Mucosa of rectum (tissue), 2 donors: ENCODE data around the gene TMEM192.
"Not testable (repeated sequence)": the region's sequence is repeated elsewhere in the genome, so short reads cannot be mapped to it uniquely, and the experiment has no call there.

Source experiments
- H3K27ac ChIP-seq, 2 donors: one replicate each; pipeline ENCODE4 v1.7.0; 2013; ENCODE audit warnings: inconsistent platforms in 2 of 2, low read depth in 2 of 2, low read length in 2 of 2
- H3K27me3 ChIP-seq, 2 donors: one replicate each; pipeline ENCODE4 v1.7.0; 2013; ENCODE audit warnings: low read length in 2 of 2; ENCODE audit not compliant: control insufficient read depth in 2 of 2, insufficient read depth in 2 of 2
- H3K36me3 ChIP-seq, 2 donors: one replicate each; pipeline ENCODE4 v1.7.0; 2013; ENCODE audit warnings: low read length in 2 of 2; ENCODE audit not compliant: control insufficient read depth in 2 of 2, insufficient read depth in 2 of 2
- H3K4me1 ChIP-seq, 2 donors: one replicate each; pipeline ENCODE4 v1.7.0; 2013; ENCODE audit warnings: low read length in 2 of 2, mild to moderate bottlenecking in 1 of 2; ENCODE audit not compliant: control insufficient read depth in 2 of 2, insufficient read depth in 2 of 2
- H3K4me3 ChIP-seq, 2 donors: one replicate each; pipeline ENCODE4 v1.7.0; 2013; ENCODE audit warnings: low read length in 2 of 2
- H3K9ac ChIP-seq, 2 donors: one replicate each; pipeline ENCODE4 v1.7.0; 2013; ENCODE audit warnings: low read length in 2 of 2, low read depth in 1 of 2, mild to moderate bottlenecking in 1 of 2
- H3K9me3 ChIP-seq, 2 donors: one replicate each; pipeline ENCODE4 v1.7.0; 2013; ENCODE audit warnings: low read length in 2 of 2; ENCODE audit not compliant: control insufficient read depth in 2 of 2
- donor health status: healthy.
- donor health status: Normal muscosa, but diverticular disease.

Gene TMEM192

GRCh38 chr4:165133150-165133549, 20.5 kb upstream of the TMEM192 start:
- H3K36me3 ChIP-seq: no peaks in the 10 kb centered on the region
- no peaks in the 10 kb centered on the region for H3K9me3 ChIP-seq
- no peaks in the 10 kb centered on the region for H3K27me3 ChIP-seq
- no peak overlapping the region for H3K4me3 ChIP-seq
- no peak overlapping the region for H3K9ac ChIP-seq
- H3K4me1 ChIP-seq: no peaks in the 10 kb centered on the region
- no peak overlapping the region for H3K27ac ChIP-seq

- no peaks in the 10 kb centered on the region for H3K27me3 ChIP-seq
- H3K9ac ChIP-seq: no peak overlapping the region
- H3K4me1 ChIP-seq: no peaks in the 10 kb centered on the region
- H3K9me3 ChIP-seq: no peaks in the 10 kb centered on the region
- no peak overlapping the region for H3K27ac ChIP-seq
- no peaks in the 10 kb centered on the region for H3K36me3 ChIP-seq
- H3K4me3 ChIP-seq: no peak overlapping the region
Measured at GRCh38 chr4:165131247-165131832, 18.7 kb upstream of the TMEM192 start.

- no peak overlapping the region for H3K4me3 ChIP-seq
- H3K27ac ChIP-seq: no peak overlapping the region
- no peaks in the 10 kb centered on the region for H3K36me3 ChIP-seq
- no peaks in the 10 kb centered on the region for H3K4me1 ChIP-seq
- H3K9me3 ChIP-seq: no peaks in the 10 kb centered on the region
- no peaks in the 10 kb centered on the region for H3K27me3 ChIP-seq
- H3K9ac ChIP-seq: no peak overlapping the region
Measured at GRCh38 chr4:165129924-165130323, 17.3 kb upstream of the TMEM192 start.

DNA sequence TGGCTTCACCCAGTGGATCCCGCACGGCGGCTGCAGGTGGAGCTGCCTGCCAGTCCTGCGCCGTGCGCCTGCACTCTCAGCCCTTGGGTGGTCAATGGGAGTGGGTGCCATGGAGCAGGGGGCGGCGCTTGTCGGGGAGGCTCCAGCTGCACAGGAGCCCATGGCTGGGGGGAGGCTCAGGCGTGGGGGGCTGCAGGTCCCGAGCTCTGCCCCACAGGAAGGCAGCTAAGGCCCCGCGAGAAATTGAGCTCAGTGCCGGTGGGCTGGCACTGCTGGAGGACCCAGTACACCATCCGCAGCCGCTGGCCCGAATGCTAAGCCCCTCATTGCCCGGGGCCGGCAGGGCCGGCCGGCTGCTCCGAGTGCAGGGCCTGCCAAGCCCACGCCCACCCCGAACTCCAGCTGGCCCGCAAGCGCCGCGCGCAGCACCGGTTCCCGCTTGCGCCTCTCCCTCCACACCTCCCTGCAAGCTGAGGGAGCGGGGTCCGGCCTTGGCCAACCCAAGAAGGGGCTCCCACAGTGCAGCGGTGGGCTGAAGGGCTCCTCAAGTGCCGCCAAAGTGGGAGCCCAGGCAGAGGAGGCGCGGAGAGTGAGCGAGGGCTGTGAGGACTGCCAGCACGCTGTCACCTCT, 13.3 kb upstream of the TMEM192 start:
- H3K4me1 ChIP-seq, H3K9ac ChIP-seq, H3K27ac ChIP-seq, H3K4me3 ChIP-seq, H3K27me3 ChIP-seq, H3K36me3 ChIP-seq, H3K9me3 ChIP-seq: not testable (repeated sequence)

GRCh38 chr4:165124488-165124887, 11.8 kb upstream of the TMEM192 start:
- H3K9me3 ChIP-seq: no peaks in the 10 kb centered on the region
- no peak overlapping the region for H3K4me3 ChIP-seq
- no peaks in the 10 kb centered on the region for H3K4me1 ChIP-seq
- no peak overlapping the region for H3K27ac ChIP-seq
- H3K27me3 ChIP-seq: no peaks in the 10 kb centered on the region
- no peaks in the 10 kb centered on the region for H3K36me3 ChIP-seq
- no peak overlapping the region for H3K9ac ChIP-seq

DNA sequence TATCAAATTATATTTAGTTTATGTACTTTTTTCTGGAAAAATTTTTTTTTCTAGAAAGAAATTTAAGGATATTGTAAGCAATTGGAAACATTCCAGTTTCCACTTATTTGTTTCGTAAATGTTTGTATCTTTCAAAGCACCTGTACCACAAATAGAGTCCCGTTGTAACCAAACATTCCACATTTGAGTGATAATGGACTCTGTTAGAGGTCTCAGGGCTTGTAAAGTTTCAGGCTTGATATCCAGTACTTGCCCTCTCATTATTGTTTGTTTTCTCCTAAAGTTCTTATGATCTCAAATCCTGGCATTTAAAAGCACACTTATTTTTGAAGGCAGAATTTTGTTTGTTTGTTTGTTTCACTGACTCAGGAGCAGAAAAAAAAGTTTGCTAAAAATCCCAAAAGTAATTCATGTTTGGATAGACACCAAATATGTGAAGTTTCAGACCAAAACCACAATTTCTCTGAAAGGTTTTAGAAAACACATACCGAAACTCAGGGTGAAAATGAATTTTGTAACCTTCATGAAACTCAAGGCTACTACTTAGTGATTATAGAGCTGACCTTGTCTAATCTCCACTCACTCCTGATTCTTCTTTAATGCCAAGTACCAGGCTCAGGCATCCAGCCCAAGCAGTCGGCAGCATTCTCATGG, 5.7 kb upstream of the TMEM192 start:
- H3K9ac ChIP-seq: no peak overlapping the region
- H3K36me3 ChIP-seq: no peaks in the 10 kb centered on the region
- H3K27ac ChIP-seq: no peak overlapping the region
- H3K27me3 ChIP-seq: no peaks in the 10 kb centered on the region
- no peaks in the 10 kb centered on the region for H3K9me3 ChIP-seq
- H3K4me3 ChIP-seq: no peak overlapping the region
- peaks cover 0 to 4% of the 10 kb centered on the region in 2 donors for H3K4me1 ChIP-seq

DNA sequence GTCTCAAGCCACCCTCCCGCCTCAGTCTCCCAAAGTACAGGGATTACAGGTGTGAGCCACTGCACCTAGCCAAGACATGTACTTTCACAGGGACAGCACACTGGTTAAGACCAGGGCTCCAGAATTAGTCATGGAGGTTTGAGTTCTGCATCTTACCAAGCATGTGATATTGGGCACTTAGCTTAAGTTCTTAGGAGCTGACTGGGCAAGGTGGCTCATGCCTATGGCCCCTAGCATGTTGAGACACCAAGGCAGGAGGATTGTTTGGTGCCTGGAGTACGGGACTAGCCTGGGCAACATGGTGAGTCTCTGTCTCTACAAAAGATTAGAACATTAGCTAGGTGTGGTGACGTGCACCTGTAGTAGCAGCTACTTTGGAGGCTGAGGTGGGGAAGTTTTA, 2.6 kb upstream of the TMEM192 start:
- H3K4me3 ChIP-seq: no peak overlapping the region
- H3K27ac ChIP-seq: no peak overlapping the region
- H3K9me3 ChIP-seq: no peaks in the 10 kb centered on the region
- peaks cover 6 to 7% of the 10 kb centered on the region in 2 donors for H3K4me1 ChIP-seq
- H3K27me3 ChIP-seq: no peaks in the 10 kb centered on the region
- H3K36me3 ChIP-seq: no peaks in the 10 kb centered on the region
- no peak overlapping the region for H3K9ac ChIP-seq

- no peaks in the 10 kb centered on the region for H3K9me3 ChIP-seq
- H3K36me3 ChIP-seq: no peaks in the 10 kb centered on the region
- H3K4me3 ChIP-seq: peak overlapping the region; percentile 82 to 89
- H3K9ac ChIP-seq: peak overlapping the region; percentile 70 to 88
- H3K27me3 ChIP-seq: no peaks in the 10 kb centered on the region
- peaks cover 7 to 11% of the 10 kb centered on the region in 2 donors for H3K4me1 ChIP-seq
- peak overlapping the region; percentile 81 to 82 for H3K27ac ChIP-seq
Measured at GRCh38 chr4:165111906-165112367, 723 bp downstream of the TMEM192 start.

DNA sequence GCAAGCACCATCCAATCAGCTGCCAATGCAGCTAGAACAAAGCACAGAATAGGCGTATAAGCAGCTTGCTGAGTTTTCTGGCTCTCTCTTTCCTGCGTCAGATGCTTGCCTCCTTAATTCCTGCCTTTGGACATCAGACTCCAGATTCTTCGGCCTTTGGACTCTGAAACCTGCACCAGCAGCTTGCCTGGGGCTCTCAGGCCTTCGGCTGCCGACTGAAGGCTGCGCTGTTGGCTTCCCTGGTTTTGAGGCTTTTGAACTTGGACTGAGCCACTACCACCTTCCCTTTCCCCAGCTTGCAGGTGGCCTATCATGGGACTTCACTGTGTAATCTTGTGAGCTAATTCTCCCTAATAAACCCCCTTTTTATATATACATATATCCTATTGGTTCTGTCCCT, 6.1 kb downstream of the TMEM192 start:
- H3K4me3 ChIP-seq: no peak overlapping the region

DNA sequence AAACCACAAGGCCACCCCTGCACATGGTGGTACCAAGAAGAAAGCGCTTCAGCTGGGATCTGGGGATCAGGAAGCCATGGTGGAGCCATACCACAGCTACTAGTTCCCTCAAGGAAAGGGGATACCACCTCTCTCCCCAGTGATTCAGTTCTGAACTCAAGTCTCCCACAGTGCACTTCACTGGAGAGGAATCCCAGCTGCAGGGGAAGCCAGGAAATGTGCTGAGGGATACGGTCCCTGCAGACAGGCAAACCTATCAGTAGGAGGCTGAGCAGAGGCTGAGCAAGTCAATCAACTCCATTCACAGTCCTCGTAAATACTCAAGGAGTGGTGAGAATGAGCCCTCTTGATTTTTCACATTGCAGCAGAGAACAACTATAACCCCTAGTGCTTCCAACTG, 11.0 kb downstream of the TMEM192 start:
- no peaks in the 10 kb centered on the region for H3K4me1 ChIP-seq
- H3K9ac ChIP-seq: no peak overlapping the region
- H3K27me3 ChIP-seq: no peaks in the 10 kb centered on the region
- peaks cover 8 to 16% of the 10 kb centered on the region in 2 donors for H3K36me3 ChIP-seq
- H3K4me3 ChIP-seq: no peak overlapping the region
- no peaks in the 10 kb centered on the region for H3K9me3 ChIP-seq
- no peak overlapping the region for H3K27ac ChIP-seq

More for the DNA sequence above, 6.1 kb downstream of the TMEM192 start:
- H3K27ac ChIP-seq: no peak overlapping the region
- H3K36me3 ChIP-seq: peaks cover 7 to 8% of the 10 kb centered on the region in 2 donors
- H3K27me3 ChIP-seq: no peaks in the 10 kb centered on the region
- peaks cover 0 to 5% of the 10 kb centered on the region in 2 donors for H3K4me1 ChIP-seq
- H3K9ac ChIP-seq: no peak overlapping the region
- H3K9me3 ChIP-seq: no peaks in the 10 kb centered on the region
